HG03280 (cell line): ENCODE measurements around the gene SLC38A2.
"Not testable (repeated sequence)": the region's sequence is repeated elsewhere in the genome, so short reads cannot be mapped to it uniquely, and the experiment has no call there.

Source experiments
- ATAC-seq: cut with Tn5 transposase; IDR thresholded peaks from one replicate; pipeline ENCODE4 v1.9.1; 2021; ENCODE audit warnings: mild to moderate bottlenecking, moderate library complexity; ENCODE audit not compliant: unreplicated experiment

Gene SLC38A2

GRCh38 chr12:46332260-46332659, 40.3 kb downstream of the SLC38A2 start:
- no peak for ATAC-seq

GRCh38 chr12:46325075-46325474, 47.5 kb downstream of the SLC38A2 start:
- not testable (repeated sequence) for ATAC-seq

GRCh38 chr12:46320731-46321130, 51.8 kb downstream of the SLC38A2 start:
- no peak for ATAC-seq

DNA sequence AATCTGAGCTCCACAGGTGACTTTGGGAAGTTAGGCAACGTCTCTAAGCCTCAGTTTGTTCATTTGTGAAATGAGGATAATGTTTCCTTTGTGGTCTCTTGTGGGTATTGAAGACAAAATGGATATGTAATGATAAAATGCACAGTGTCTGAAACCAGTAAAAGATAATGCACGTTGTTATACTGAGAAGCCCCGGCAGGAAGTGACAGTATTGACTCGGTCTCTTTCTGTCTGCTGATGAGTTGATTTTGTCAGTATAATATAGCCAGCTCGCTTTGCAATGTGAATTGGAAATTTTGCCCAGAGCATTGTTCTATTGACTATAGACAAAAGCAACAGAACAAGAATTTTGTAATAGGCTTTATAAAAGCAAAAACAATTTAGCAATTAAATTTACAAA, 54.5 kb downstream of the SLC38A2 start:
- no peak for ATAC-seq
